DMS79 treated with DMSO at 0.1 percent for 48 hours (cell line): ENCODE results near the gene GPSM3.
"Not testable (repeated sequence)": the region's sequence is repeated elsewhere in the genome, so short reads cannot be mapped to it uniquely, and the experiment has no call there.

ENCODE experiments used
- DNase-seq: peaks from one replicate; lab custom pipeline; 2025; lab: John Stamatoyannopoulos, UW

The GPSM3 gene, protein sequence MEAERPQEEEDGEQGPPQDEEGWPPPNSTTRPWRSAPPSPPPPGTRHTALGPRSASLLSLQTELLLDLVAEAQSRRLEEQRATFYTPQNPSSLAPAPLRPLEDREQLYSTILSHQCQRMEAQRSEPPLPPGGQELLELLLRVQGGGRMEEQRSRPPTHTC

DNA sequence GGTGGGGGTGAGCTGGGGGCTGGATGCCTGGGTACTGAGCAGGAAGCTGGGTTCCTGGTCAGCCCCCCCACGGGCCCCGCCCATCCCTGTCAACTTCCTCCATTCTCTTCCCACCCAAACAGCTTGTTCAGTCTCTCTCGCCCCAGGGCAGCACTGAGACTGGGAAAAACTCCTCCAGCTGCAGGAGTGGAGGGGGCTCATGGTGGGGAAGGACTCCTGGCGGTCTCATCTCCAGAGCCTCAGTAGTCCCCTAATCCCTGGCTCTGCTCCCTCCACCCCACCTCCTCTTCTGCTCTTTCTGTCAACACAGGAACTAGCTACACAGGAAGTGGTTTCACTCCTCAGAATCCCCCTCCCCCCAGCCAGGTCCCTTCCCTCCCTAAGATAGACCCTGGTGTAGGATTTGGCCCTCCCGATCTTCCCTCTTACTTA lies at the start of gene GPSM3:
Gene GPSM3 (minus strand): TSS at position 36 of the 432 bp plus-strand sequence. CDS start 130 bp downstream, outside the sequence.
- DNase-seq, result no peak

DNA sequence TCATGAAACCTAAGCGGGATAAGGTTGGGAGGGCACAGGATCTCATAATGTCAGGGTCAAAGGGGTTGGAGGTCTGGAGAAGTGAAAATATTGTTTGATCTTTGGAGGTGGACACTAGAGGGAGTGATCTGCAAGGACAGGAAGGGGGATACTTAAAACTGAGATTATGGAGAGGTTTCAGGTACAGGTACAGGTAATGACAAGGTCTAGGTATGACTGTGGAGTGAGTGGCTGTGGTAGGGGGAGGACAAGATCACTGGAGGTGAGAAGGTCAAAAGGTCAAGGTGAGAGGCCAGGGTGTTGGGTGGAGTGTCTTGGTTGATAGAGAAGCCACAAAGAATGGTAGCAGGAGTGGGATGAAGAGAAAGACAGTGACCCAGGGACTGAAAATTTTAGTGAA lies 48.2 kb upstream of the GPSM3 start:
- DNase-seq, result no peak

GRCh38 chr6:32239462-32239861 lies 47.0 kb upstream of the GPSM3 start:
- no peak for DNase-seq

GRCh38 chr6:32234934-32235333 lies 42.5 kb upstream of the GPSM3 start:
- no peak for DNase-seq

DNA sequence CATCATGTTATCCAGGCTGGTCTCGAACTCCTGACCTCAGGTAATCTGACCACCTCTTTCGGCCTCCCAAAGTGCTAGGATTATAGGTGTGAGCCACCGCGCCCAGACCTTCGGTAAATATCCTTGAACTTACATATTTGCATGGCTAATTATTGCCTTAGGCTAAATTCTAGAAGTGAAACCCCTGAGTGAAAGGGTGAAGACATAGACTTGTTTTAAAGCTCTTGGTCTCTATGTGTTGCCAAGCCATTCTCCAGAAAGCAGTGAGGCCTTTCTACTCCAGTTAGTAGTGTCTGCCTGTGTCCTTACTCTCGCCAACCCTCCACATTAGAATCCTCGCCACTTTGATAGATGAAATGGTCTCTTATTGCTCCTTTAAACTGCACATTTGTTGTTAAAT lies 34.0 kb upstream of the GPSM3 start:
- no peak for DNase-seq

- DNase-seq, result no peak
Measured at GRCh38 chr6:32224696-32225095, 32.3 kb upstream of the GPSM3 start.

DNA sequence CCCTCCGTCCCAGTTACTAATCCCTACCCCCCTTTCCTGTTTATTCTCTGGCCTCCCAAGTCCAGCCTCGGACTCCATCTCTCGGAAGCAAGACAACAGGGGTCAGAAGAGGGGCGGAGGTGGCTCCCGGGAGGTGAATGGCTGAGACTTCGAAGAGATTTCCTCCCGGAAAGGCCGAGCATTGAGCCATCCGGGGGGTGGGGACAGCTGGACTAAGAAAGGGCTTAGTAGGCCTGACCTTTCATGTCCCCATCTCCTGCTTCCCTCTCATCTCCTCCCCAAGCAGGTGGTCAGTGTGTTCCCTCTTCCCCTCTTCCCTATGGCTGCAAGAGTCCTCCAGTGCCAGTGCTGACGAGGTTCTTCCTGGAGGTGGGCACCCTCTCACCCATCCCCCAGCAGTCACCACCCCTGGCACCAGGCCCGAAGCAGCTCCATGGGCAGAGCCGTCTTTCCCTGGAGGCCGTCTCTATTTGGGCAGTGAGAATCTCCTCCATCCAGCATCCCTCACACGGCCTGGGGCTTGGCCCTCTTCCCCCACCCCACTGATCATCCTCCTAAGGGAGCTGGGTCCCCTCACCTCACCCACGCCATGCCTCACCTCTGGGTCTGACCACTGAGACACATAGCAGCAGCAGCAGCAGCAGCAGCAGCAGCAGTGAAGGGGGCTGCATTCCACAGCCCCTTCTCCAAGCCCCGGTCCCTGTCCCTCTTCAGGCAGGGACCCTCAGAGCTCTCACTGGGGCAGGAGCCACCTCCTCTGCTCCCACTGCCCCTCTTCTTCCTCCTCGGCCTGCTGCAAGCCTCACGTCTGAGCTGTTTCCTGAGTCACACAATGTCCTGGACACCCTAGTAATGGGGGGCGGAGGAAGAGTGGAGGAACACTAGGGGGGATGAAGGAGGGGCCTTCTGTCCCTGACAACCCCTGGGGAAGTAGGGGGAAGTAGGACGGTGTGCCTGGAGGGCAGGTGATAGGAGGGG lies 31.1 kb upstream of the GPSM3 start, which contains the start of gene NOTCH4:
Gene NOTCH4 (minus strand): TSS at position 810 of the 978 bp plus-strand sequence. CDS start 139 bp downstream, at position 671.
- no peak for DNase-seq

GRCh38 chr6:32222333-32223230 lies 30.1 kb upstream of the GPSM3 start:
- DNase-seq, result no peak

DNA sequence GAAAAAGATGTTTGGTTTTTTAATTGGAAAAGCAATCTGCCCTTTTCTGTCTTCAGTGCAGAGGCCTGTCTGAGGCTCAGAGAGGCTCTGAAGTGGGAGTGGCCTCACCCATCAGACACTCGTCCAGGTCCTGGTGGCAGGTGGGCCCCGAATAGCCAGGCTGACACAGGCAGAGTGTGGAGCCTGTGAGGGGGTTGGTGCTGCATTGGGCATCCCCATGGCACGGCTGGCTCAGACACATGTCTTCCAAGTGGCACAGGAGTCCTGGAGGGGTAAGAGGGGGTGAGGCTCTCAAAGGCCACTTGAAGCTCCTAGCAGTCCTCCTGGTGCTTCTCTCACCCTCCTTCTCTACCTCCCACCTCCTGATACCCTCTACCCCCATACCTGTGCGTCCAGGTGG lies 27.6 kb upstream of the GPSM3 start:
- no peak for DNase-seq

GRCh38 chr6:32218167-32218566 lies 25.7 kb upstream of the GPSM3 start:
- no peak for DNase-seq

DNA sequence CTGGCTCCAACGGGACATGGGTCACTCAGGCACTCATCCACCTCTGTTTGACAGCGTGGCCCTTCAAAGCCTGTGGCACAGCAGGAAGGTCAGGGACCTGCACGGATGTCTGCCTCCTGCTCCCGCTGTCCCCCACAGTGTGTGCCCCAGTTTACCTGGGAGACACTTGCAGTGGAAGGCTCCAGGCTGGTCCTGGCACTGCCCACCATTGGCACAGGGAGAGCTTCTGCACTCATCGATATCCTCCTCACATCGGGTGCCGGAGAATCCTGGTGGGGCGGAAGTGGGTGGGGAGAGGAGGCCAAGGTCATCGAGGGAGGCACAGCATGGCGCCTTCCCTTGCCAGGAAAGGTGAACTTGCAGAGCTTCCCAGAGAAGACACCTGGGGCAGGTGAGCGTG lies 24.6 kb upstream of the GPSM3 start:
- no peak for DNase-seq

DNA sequence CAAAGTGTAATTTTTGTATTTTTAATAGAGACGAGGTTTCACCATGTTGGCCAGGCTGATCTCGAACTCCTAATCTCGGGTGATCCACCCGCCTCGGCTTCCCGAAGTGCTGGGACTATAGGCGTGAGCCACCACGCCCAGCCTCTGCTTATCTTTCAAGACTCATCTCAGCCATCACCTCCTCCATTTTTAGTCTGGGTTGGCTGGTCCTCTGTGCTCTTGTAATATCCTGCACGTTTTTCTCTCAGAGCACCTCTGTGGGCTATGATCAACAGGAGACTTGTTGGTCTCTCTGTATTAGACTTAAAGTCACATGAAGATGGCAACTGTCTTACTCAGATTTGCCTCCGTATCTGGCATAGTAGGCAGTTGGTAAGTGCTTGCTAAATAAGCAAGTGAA lies 23.8 kb upstream of the GPSM3 start:
- no peak for DNase-seq

GRCh38 chr6:32215617-32216016 lies 23.2 kb upstream of the GPSM3 start:
- no peak for DNase-seq

DNA sequence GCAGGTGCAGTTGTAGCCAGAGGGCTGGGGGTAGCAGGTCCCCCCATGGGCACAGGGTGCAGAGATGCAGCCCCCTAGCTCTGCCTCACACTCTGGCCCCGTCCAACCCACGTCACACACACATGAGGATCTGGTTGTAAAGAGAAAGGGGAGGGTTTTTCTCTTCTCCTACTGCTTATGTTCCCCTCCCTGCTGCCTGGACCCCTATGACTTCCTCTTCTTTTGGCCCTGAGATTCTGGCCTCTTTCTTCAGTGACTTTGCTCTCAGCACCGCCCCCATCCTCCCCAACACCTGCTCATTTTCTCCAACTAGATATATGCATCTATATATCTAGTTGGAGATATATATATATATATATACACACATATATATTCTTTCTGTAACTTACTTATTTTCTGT lies 21.7 kb upstream of the GPSM3 start:
- DNase-seq, result no peak

DNA sequence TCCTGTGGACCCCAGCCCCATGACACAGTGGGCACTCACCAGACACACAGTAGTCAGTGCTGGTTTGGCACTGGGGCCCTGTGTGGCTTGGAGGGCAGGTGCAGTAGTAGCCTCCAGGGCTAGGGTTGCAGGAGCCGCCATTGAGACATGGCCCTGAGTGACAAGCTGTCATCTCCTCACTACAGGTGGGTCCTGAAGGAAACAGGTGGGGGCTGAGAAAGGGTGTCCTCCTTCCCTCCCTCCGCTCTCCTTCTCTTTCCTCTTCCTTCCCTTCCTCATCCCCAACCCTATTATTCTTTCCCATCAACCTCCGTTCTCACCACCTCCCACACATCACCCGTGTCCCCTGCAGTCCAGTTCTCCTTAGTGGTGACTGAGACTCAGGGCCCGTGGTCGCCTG lies 21.2 kb upstream of the GPSM3 start:
- no peak for DNase-seq

DNA sequence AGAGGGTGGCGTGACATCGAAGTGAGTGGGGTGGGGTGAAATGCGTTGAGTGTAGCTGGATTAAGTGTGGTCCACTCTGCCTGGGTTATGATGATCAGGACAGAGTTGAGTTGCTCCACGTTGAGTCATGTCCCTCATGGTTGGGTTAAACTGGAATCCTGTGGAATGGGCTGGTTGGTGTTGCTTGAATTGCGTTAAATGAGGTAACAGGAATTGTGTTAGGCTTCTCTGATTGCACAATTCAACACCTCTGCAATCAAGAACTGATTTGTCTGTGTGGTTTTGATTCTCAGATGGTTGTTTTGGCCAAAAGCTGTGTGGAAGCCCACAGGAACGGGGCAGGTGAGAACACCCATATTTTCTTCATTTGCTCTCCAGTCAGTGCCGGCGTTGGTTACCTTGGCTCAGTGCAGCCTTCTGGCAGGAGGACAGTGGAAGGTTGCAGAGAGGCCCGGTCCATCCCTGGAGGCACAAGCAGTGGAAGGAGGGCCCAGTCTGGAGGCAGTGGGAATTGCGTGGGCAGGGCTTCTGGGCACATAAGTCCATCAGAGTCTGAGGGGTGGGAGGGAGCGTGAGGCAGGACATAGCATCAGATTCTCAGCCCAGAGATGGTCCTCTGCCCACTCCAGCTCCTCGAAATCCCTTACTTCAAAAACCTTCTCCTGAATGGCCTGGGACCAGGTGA lies 19.8 kb upstream of the GPSM3 start:
- DNase-seq, result no peak

DNA sequence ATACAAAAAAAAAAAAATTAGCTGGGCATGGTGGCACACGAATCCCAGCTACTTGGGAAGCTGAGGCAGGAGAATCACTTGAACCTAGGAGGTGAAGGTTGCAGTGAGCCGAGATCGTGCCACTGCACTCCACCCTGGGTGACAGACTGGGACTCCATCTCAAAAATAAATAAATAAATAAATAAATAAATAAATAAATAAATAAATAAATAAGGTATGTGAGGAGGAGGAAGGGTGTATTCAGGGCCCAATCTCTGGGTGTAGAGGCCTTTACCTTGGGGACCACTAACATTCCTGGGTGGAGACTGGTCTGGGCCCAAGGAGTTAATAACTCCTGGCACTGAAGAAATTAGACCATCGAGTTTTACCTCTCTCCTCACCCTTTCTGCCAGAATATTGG lies 19.0 kb upstream of the GPSM3 start:
- DNase-seq, result not testable (repeated sequence)

- no peak for DNase-seq
Measured at GRCh38 chr6:32210191-32210601, 17.8 kb upstream of the GPSM3 start.

DNA sequence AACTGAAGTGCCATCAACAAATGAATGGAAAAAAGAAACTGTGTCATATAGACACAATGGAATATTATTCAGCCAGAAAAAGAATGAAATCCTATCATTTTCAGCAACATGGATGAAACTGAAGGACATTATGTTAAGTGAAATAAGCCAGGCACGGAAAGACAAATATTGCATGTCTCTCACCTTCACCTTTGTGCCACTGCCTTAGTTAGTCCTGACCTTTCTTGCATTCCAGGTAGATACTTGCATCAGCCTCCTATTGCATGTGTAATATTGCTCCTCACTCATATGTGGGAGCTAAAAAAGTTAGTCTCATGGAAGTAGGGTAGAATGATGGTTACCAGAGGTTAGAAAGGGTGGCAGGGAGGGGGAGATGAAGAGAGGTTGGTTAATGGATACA lies 16.6 kb upstream of the GPSM3 start:
- no peak for DNase-seq

DNA sequence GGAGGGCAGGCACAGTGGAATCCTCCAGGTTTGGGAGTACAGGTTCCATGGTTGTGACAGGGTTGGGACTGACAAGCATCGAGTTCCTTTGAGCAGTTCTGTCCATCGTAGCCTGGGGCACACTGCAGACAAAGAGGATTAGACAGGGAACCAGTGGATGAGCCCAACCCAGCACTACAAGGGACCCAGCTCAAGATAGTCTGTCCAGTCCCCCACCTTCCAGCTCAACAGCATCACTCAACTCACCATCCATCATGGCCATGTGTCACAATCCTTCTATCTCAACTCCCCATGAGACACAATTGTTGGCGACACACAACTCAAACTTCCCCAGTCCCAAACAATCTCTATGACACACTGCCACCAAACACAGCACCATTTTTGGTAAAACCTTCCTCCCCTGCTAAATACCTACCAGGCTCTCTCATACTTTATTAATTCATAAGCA lies 11.8 kb upstream of the GPSM3 start:
- DNase-seq, result no peak

DNA sequence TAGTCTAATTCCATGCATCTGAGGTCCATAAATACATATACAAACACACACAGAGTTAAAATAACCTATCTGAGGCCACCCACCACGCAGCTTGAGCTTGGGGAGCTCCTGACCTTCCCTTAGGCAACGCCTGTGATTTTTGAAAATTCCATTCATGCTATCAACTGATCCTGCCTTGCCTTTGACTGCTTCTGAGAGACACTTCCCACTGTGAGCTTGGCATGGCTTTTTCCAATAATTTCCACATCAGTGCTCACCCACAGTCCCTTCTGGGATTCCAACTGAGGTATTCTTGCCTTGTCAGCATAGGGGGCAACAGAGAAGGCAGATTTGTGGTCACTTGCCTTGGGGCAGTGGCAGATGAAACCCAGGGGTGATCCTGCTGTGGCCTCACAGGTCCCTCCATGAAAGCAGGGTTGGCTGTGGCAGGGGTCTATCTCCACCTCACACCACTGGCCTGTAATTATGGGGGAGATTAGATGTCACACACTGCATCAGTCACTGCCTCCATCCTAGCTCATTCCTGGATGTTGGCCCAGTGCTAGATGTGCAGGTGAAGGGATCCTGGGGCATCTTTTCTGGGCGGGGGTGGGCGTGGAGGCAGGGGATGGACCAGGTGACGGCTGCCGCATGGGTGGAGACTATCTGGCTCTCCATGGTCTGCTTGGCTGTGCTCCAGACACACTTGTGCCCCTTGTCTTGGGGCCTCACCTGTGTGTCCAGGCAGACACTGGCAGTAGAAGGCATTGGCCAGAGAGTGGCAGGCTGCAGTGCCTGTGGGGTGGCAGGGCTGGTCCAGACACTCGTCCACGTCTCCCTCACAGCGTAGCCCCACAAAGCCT lies 11.2 kb upstream of the GPSM3 start:
- peak; percentile 32 for DNase-seq
